IPS-15b (cell line): Measurements from ENCODE around the gene SYNPO2L.

Experiments
- H3K27me3 ChIP-seq: one replicate; pipeline ENCODE4 v1.6.1; 2013; ENCODE audit warnings: low read length; ENCODE audit not compliant: control insufficient read depth, insufficient read depth
- H3K36me3 ChIP-seq: one replicate; pipeline ENCODE4 v1.6.1; 2013; ENCODE audit warnings: low read length; ENCODE audit not compliant: control insufficient read depth, insufficient read depth
- H3K4me1 ChIP-seq: one replicate; pipeline ENCODE4 v1.6.1; 2013; ENCODE audit warnings: mild to moderate bottlenecking, low read length; ENCODE audit not compliant: control insufficient read depth, insufficient read depth
- H3K4me3 ChIP-seq: one replicate; pipeline ENCODE4 v1.5.1; 2013; ENCODE audit warnings: low read depth, low read length
- H3K9ac ChIP-seq: one replicate; pipeline ENCODE4 v1.6.1; 2013; ENCODE audit warnings: low read depth, mild to moderate bottlenecking, low read length
- H3K9me3 ChIP-seq: one replicate; pipeline ENCODE4 v1.6.1; 2013; ENCODE audit warnings: mild to moderate bottlenecking, low read length; ENCODE audit not compliant: control insufficient read depth, insufficient read depth

SYNPO2L gene

DNA sequence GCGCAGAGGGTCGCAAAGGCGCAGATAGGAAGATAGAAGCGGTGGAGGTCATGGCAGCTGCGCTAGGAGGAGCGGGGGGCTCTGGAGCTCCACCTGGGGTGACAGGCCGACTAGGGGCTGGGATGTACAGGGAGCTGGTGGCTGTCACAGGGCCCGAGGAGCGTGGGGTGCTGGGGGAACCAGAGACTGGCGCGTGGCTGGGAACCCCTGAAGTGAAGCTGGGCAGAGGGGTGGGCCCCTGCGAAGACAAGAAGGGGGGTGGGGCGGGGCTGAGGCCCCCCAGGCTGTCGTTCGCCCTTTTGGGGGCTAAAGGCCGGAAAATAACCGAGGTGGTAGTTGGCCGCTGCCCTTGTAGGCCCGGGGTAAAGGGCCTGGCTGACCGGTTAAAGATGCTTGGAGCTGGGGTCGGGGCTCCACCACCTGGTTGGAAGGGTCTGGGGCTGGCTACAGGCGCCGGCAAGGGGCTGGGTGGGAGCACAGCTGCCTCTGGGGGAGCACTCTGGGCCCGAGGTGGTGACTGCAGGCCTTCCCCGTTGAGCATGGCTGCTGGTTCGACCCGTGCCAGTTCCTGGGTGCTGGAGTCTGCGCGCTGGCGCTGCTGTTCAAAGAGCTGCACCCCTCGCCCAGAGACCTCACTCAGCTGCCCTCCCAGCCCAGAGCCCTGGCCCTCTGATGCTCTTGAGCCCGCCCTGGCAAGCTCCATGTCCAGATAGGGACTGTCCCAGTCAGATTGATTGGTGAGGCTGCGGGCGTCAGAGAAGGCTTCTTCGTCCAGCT is 7.8 kb downstream of the SYNPO2L start:
- Histone ChIP-seq H3K27me3 (no peaks in the 10 kb centered on the region), H3K4me3 (peak overlapping the region; percentile 92), H3K36me3 (no peaks in the 10 kb centered on the region), H3K9me3 (no peaks in the 10 kb centered on the region), H3K9ac (peak overlapping the region; percentile 60), H3K4me1 (peaks cover 11% of the 10 kb centered on the region)

- H3K4me1 ChIP-seq = peaks cover 11% of the 10 kb centered on the region
- H3K9ac ChIP-seq = peak overlapping the region; percentile 68
- no peaks in the 10 kb centered on the region for H3K9me3 ChIP-seq
- no peaks in the 10 kb centered on the region for H3K36me3 ChIP-seq
- peak overlapping the region; percentile 92 for H3K4me3 ChIP-seq
- no peaks in the 10 kb centered on the region for H3K27me3 ChIP-seq
Observed at GRCh38 chr10:73647211-73647874, 8.5 kb downstream of the SYNPO2L start.

DNA sequence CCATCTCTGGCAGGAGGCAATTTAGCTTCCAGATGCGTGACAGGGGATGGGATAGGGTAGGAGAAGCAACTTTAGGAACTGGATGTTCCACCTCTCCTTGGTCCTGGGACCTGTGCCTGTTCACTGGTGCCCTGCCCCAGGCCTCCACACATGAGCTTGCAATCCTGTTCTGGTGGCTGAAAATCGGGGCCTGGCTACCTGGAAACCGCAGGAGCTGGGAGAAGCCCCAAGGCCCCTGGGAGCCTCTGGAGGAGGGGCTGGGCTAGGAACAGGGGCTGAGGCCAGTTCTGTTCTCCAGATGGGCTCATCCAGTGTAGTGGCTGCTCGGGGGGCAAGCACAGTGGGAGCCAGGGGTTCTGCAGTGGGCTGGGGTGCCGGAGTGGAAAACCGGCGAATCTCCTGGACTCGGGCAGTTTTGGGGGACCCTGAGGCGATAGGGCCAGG is 9.2 kb downstream of the SYNPO2L start:
- Histone ChIP-seq H3K9ac (peak overlapping the region; percentile 68), H3K4me1 (peaks cover 11% of the 10 kb centered on the region), H3K27me3 (no peaks in the 10 kb centered on the region), H3K36me3 (no peaks in the 10 kb centered on the region), H3K9me3 (no peaks in the 10 kb centered on the region), H3K4me3 (peak overlapping the region; percentile 92)

- H3K4me1 ChIP-seq = peaks cover 11% of the 10 kb centered on the region
- no peaks in the 10 kb centered on the region for H3K36me3 ChIP-seq
- no peaks in the 10 kb centered on the region for H3K27me3 ChIP-seq
Observed at GRCh38 chr10:73645251-73645650, 10.6 kb downstream of the SYNPO2L start.

DNA sequence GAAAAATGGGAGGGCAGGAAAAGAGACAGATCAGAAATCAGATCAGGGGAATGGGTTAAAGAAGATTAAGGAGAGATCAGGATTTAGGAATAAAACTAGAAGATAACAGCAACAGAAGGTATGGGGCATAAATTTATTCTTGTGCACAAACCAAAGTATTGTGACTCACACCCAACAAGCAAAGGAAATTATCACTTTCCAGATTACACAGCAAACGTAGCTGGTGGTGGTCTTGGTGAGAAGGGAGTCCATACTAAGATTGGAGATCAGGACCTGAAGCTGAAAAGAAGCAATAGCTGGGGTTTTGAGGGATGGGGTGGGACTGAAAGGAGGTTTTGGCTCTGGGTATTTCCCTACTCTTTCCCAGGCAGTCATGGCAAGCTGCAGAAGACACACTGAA is 11.1 kb downstream of the SYNPO2L start:
- Histone ChIP-seq H3K27me3 (no peaks in the 10 kb centered on the region), H3K9ac (no peak overlapping the region), H3K4me1 (peaks cover 11% of the 10 kb centered on the region), H3K9me3 (no peaks in the 10 kb centered on the region), H3K36me3 (no peaks in the 10 kb centered on the region), H3K4me3 (no peak overlapping the region)

More at GRCh38 chr10:73645251-73645650, 10.6 kb downstream of the SYNPO2L start:
- Histone ChIP-seq H3K9me3 (no peaks in the 10 kb centered on the region), H3K4me3 (no peak overlapping the region), H3K9ac (no peak overlapping the region)

- H3K4me3 ChIP-seq = no peak overlapping the region
- H3K27me3 ChIP-seq = no peaks in the 10 kb centered on the region
- H3K4me1 ChIP-seq = peaks cover 11% of the 10 kb centered on the region
Observed at GRCh38 chr10:73644015-73644743, 11.7 kb downstream of the SYNPO2L start.

GRCh38 chr10:73643362-73643761 is 12.5 kb downstream of the SYNPO2L start:
- Histone ChIP-seq H3K27me3 (no peaks in the 10 kb centered on the region), H3K9me3 (no peaks in the 10 kb centered on the region), H3K36me3 (no peaks in the 10 kb centered on the region), H3K4me3 (no peak overlapping the region), H3K4me1 (peaks cover 8% of the 10 kb centered on the region), H3K9ac (no peak overlapping the region)

More at GRCh38 chr10:73644015-73644743, 11.7 kb downstream of the SYNPO2L start:
- no peaks in the 10 kb centered on the region for H3K9me3 ChIP-seq
- no peak overlapping the region for H3K9ac ChIP-seq
- no peaks in the 10 kb centered on the region for H3K36me3 ChIP-seq

- Histone ChIP-seq H3K4me3 (no peak within 1 kb of the TSS), H3K9me3 (no peaks in the 10 kb centered on the region), H3K9ac (peak within 1 kb of the TSS; percentile 37), H3K4me1 (peaks cover 4% of the 10 kb centered on the region), H3K27me3 (no peaks in the 10 kb centered on the region), H3K36me3 (no peaks in the 10 kb centered on the region)
Observed at GRCh38 chr10:73641328-73642060, 14.3 kb downstream of the SYNPO2L start, which contains the start of gene MYOZ1. Gene MYOZ1, minus strand, starts transcription at chr10:73641474. Its CDS starts 1,457 bp downstream, at chr10:73640017.

- Histone ChIP-seq H3K36me3 (no peaks in the 10 kb centered on the region), H3K27me3 (no peaks in the 10 kb centered on the region)
Observed at GRCh38 chr10:73639286-73639685, 16.5 kb downstream of the SYNPO2L start.

GRCh38 chr10:73635781-73636180 is 20.0 kb downstream of the SYNPO2L start:
- Histone ChIP-seq H3K4me1 (no peaks in the 10 kb centered on the region), H3K4me3 (no peak overlapping the region), H3K36me3 (no peaks in the 10 kb centered on the region), H3K27me3 (no peaks in the 10 kb centered on the region), H3K9me3 (no peaks in the 10 kb centered on the region), H3K9ac (no peak overlapping the region)

More at GRCh38 chr10:73639286-73639685, 16.5 kb downstream of the SYNPO2L start:
- Histone ChIP-seq H3K9ac (no peak overlapping the region), H3K4me1 (no peaks in the 10 kb centered on the region), H3K4me3 (no peak overlapping the region), H3K9me3 (no peaks in the 10 kb centered on the region)

DNA sequence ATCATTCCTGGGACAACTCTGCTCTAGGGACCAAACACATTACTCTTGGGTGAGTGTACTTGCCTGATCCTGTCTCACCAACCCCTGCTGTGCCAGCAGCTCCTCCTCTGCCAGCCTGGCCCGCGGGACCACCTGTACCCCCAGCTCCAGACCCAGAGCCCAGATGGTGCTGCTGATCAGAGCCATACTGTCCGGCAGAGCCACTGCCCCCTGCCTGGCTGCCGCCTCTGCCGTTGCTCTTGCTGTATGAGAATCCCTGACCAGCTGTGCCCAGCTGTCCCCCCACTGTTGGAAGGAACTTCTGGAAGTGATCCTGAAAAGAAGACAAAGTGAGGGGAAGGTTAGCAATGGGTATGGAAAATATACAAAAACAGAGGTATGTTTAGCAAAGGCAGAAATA is 21.4 kb downstream of the SYNPO2L start:
- H3K36me3 ChIP-seq = no peaks in the 10 kb centered on the region
- H3K27me3 ChIP-seq = no peaks in the 10 kb centered on the region
- H3K4me3 ChIP-seq = no peak overlapping the region
- no peak overlapping the region for H3K9ac ChIP-seq
- H3K4me1 ChIP-seq = no peaks in the 10 kb centered on the region
- H3K9me3 ChIP-seq = no peaks in the 10 kb centered on the region
